Non-pigmented ciliary epithelial cell (primary cell): ENCODE data around the gene ADPRH.
"Not testable (repeated sequence)": the region's sequence is repeated elsewhere in the genome, so short reads cannot be mapped to it uniquely, and the experiment has no call there.

ENCODE experiments used
- DNase-seq: peaks from one replicate; pipeline ENCODE4 v3.0.0-alpha.2; 2010; ENCODE audit warnings: low read depth

Gene ADPRH

GRCh38 chr3:119560160-119560559 is 19.1 kb upstream of the ADPRH start:
- no peak for DNase-seq

- no peak for DNase-seq
These were observed 16.9 kb upstream of the ADPRH start for GRCh38 chr3:119562307-119562961.

- DNase-seq: not testable (repeated sequence)
These were observed 16.0 kb upstream of the ADPRH start for GRCh38 chr3:119563334-119563733.

GRCh38 chr3:119569156-119569555 is 10.1 kb upstream of the ADPRH start:
- no peak for DNase-seq

- DNase-seq: no peak
These were observed 9.1 kb upstream of the ADPRH start for GRCh38 chr3:119570229-119570628.

GRCh38 chr3:119571230-119571629 is 8.1 kb upstream of the ADPRH start:
- DNase-seq: no peak

- DNase-seq: no peak
These were observed 7.6 kb upstream of the ADPRH start for GRCh38 chr3:119571688-119572087.

GRCh38 chr3:119575507-119575906 is 3.8 kb upstream of the ADPRH start:
- DNase-seq: no peak

GRCh38 chr3:119580067-119580760 is 922 bp downstream of the ADPRH start:
- no peak for DNase-seq

GRCh38 chr3:119582178-119582577 is 2.9 kb downstream of the ADPRH start:
- DNase-seq: no peak

GRCh38 chr3:119585208-119585607 is 5.9 kb downstream of the ADPRH start:
- DNase-seq: no peak

- DNase-seq: no peak
These were observed 6.7 kb downstream of the ADPRH start for GRCh38 chr3:119585856-119586570.

GRCh38 chr3:119586733-119587172 is 7.5 kb downstream of the ADPRH start:
- no peak for DNase-seq

- DNase-seq: no peak
These were observed 8.8 kb downstream of the ADPRH start for GRCh38 chr3:119588112-119588511.

GRCh38 chr3:119589102-119589773 is 9.9 kb downstream of the ADPRH start:
- no peak for DNase-seq

- DNase-seq: no peak
These were observed 11.4 kb downstream of the ADPRH start for GRCh38 chr3:119590706-119591105.

GRCh38 chr3:119592861-119593260 is 13.6 kb downstream of the ADPRH start:
- DNase-seq: no peak

- DNase-seq: no peak
These were observed 14.8 kb downstream of the ADPRH start for GRCh38 chr3:119594066-119594465.

- not testable (repeated sequence) for DNase-seq
These were observed 15.6 kb downstream of the ADPRH start for GRCh38 chr3:119594929-119595328.

GRCh38 chr3:119595639-119596334 is 16.5 kb downstream of the ADPRH start:
- DNase-seq: no peak

GRCh38 chr3:119596398-119596797 is 17.1 kb downstream of the ADPRH start:
- DNase-seq: no peak
